Muscle layer of colon (tissue), 2 donors: ENCODE results near the gene PPRC1.

Source experiments
- H3K27ac ChIP-seq: one replicate; pipeline ENCODE4 v1.7.0; 2013; ENCODE audit warnings: low read depth, mild to moderate bottlenecking, low read length, moderate library complexity
- H3K27me3 ChIP-seq, 2 donors: one replicate each; pipeline ENCODE4 v1.7.0; 2013; ENCODE audit warnings: low read length in 2 of 2, mild to moderate bottlenecking in 2 of 2; ENCODE audit not compliant: insufficient read depth in 2 of 2, control insufficient read depth in 1 of 2
- H3K36me3 ChIP-seq: one replicate; pipeline ENCODE4 v1.7.0; 2013; ENCODE audit warnings: mild to moderate bottlenecking, low read length; ENCODE audit not compliant: insufficient read depth
- H3K4me1 ChIP-seq: one replicate; pipeline ENCODE4 v1.7.0; 2013; ENCODE audit warnings: mild to moderate bottlenecking, low read length; ENCODE audit not compliant: insufficient read depth
- H3K4me3 ChIP-seq, 2 donors: one replicate each; pipeline ENCODE4 v1.7.0; 2013; ENCODE audit warnings: low read length in 2 of 2, low read depth in 1 of 2, mild to moderate bottlenecking in 1 of 2, moderate library complexity in 1 of 2
- H3K9ac ChIP-seq: one replicate; pipeline ENCODE4 v1.7.0; 2013; ENCODE audit warnings: low read length
- H3K9me3 ChIP-seq: one replicate; pipeline ENCODE4 v1.7.0; 2013; ENCODE audit warnings: mild to moderate bottlenecking, low read length
- donor health status: abdominal sarcoma.
- donor health status: Adenocarcinoma of cecum.

Gene PPRC1

GRCh38 chr10:102132563-102133372 lies at the start of gene PPRC1:
PPRC1 (plus strand) TSS chr10:102133040; CDS start chr10:102133069, 29 bp downstream.
- Histone ChIP-seq H3K4me1 (peaks cover 30% of the 10 kb centered on the region), H3K4me3 (peak within 1 kb of the TSS; percentile 55 to 87), H3K9ac (peak within 1 kb of the TSS; percentile 83), H3K36me3 (no peaks in the 10 kb centered on the region), H3K27ac (peak within 1 kb of the TSS; percentile 94), H3K9me3 (no peaks in the 10 kb centered on the region), H3K27me3 (no peaks in the 10 kb centered on the region)

GRCh38 chr10:102083541-102083940 lies 49.3 kb upstream of the PPRC1 start:
- H3K9me3 ChIP-seq: no peaks in the 10 kb centered on the region
- no peaks in the 10 kb centered on the region for H3K27me3 ChIP-seq
- H3K27ac ChIP-seq: no peak overlapping the region
- no peak overlapping the region for H3K9ac ChIP-seq
- no peaks in the 10 kb centered on the region for H3K36me3 ChIP-seq
- no peak overlapping the region for H3K4me3 ChIP-seq
- no peaks in the 10 kb centered on the region for H3K4me1 ChIP-seq

- Histone ChIP-seq H3K27ac (no peak overlapping the region), H3K9me3 (no peaks in the 10 kb centered on the region), H3K36me3 (no peaks in the 10 kb centered on the region), H3K4me3 (no peak overlapping the region), H3K27me3 (no peaks in the 10 kb centered on the region), H3K9ac (no peak overlapping the region), H3K4me1 (no peaks in the 10 kb centered on the region)
These were observed 47.5 kb upstream of the PPRC1 start for GRCh38 chr10:102085336-102085735.

GRCh38 chr10:102086196-102086595 lies 46.6 kb upstream of the PPRC1 start:
- H3K4me3 ChIP-seq: no peak overlapping the region
- H3K27me3 ChIP-seq: no peaks in the 10 kb centered on the region
- H3K4me1 ChIP-seq: no peaks in the 10 kb centered on the region
- no peaks in the 10 kb centered on the region for H3K36me3 ChIP-seq
- H3K27ac ChIP-seq: no peak overlapping the region
- H3K9me3 ChIP-seq: no peaks in the 10 kb centered on the region
- no peak overlapping the region for H3K9ac ChIP-seq

- H3K27me3 ChIP-seq: no peaks in the 10 kb centered on the region
- H3K27ac ChIP-seq: no peak overlapping the region
- H3K9me3 ChIP-seq: no peaks in the 10 kb centered on the region
- no peak overlapping the region for H3K9ac ChIP-seq
- no peaks in the 10 kb centered on the region for H3K36me3 ChIP-seq
- H3K4me1 ChIP-seq: no peaks in the 10 kb centered on the region
- H3K4me3 ChIP-seq: no peak overlapping the region
These were observed 42.1 kb upstream of the PPRC1 start for GRCh38 chr10:102090772-102091171.

- no peaks in the 10 kb centered on the region for H3K27me3 ChIP-seq
- no peaks in the 10 kb centered on the region for H3K4me1 ChIP-seq
- no peak overlapping the region for H3K9ac ChIP-seq
These were observed 36.4 kb upstream of the PPRC1 start for GRCh38 chr10:102096449-102096848.

GRCh38 chr10:102101152-102101551 lies 31.7 kb upstream of the PPRC1 start:
- H3K4me3 ChIP-seq: no peak overlapping the region
- H3K27me3 ChIP-seq: no peaks in the 10 kb centered on the region
- no peak overlapping the region for H3K27ac ChIP-seq
- no peaks in the 10 kb centered on the region for H3K9me3 ChIP-seq
- H3K36me3 ChIP-seq: peaks cover 3% of the 10 kb centered on the region
- H3K9ac ChIP-seq: no peak overlapping the region
- no peaks in the 10 kb centered on the region for H3K4me1 ChIP-seq

More at GRCh38 chr10:102096449-102096848, 36.4 kb upstream of the PPRC1 start:
- peaks cover 3% of the 10 kb centered on the region for H3K36me3 ChIP-seq
- no peak overlapping the region for H3K27ac ChIP-seq
- no peaks in the 10 kb centered on the region for H3K9me3 ChIP-seq
- H3K4me3 ChIP-seq: no peak overlapping the region

GRCh38 chr10:102102421-102102820 lies 30.4 kb upstream of the PPRC1 start:
- Histone ChIP-seq H3K9ac (no peak overlapping the region), H3K9me3 (no peaks in the 10 kb centered on the region), H3K4me1 (no peaks in the 10 kb centered on the region), H3K27ac (no peak overlapping the region), H3K36me3 (peaks cover 3% of the 10 kb centered on the region), H3K4me3 (no peak overlapping the region), H3K27me3 (no peaks in the 10 kb centered on the region)

GRCh38 chr10:102106998-102107397 lies 25.8 kb upstream of the PPRC1 start:
- Histone ChIP-seq H3K9ac (no peak overlapping the region), H3K36me3 (peaks cover 40% of the 10 kb centered on the region), H3K4me3 (no peak overlapping the region), H3K9me3 (no peaks in the 10 kb centered on the region), H3K27me3 (no peaks in the 10 kb centered on the region), H3K4me1 (no peaks in the 10 kb centered on the region), H3K27ac (no peak overlapping the region)

GRCh38 chr10:102109166-102110116 lies 23.4 kb upstream of the PPRC1 start:
- H3K27ac ChIP-seq: no peak overlapping the region
- H3K4me1 ChIP-seq: peaks cover 16% of the 10 kb centered on the region
- H3K9me3 ChIP-seq: no peaks in the 10 kb centered on the region
- H3K27me3 ChIP-seq: no peaks in the 10 kb centered on the region
- no peak overlapping the region for H3K4me3 ChIP-seq
- H3K9ac ChIP-seq: no peak overlapping the region
- peaks cover 40% of the 10 kb centered on the region for H3K36me3 ChIP-seq

GRCh38 chr10:102111276-102111675 lies 21.6 kb upstream of the PPRC1 start:
- Histone ChIP-seq H3K36me3 (peaks cover 40% of the 10 kb centered on the region), H3K27me3 (no peaks in the 10 kb centered on the region), H3K9me3 (no peaks in the 10 kb centered on the region), H3K27ac (no peak overlapping the region), H3K4me1 (peaks cover 27% of the 10 kb centered on the region), H3K4me3 (no peak overlapping the region), H3K9ac (no peak overlapping the region)
